Epithelial cell of proximal tubule (primary cell): Measurements from ENCODE around the gene OXT. TPM values are rescaled to one million over a fixed set of nuclear protein-coding genes. Genes with fewer than 3 reads are reported as not detected.

Source experiments
- DNase-seq: peaks from one replicate; pipeline ENCODE4 v3.0.0-alpha.2; 2011; ENCODE audit warnings: low read depth
- H3K4me3 ChIP-seq: 2 replicates; pipeline ENCODE4 v1.5.1; 2011; ENCODE audit warnings: low read depth, mild to moderate bottlenecking, low read length
- CTCF ChIP-seq: conservative IDR thresholded peaks from 2 replicates; pipeline ENCODE4 v1.5.1; 2012; ENCODE audit warnings: low read depth, mild to moderate bottlenecking, low read length
- total RNA-seq: library from RNA; depleted of rRNA; stranded (reverse); fragments of >200 nt; gene quantifications from 2 replicates; pipeline ENCODE4 v1.2.3, GENCODE V29; 2015

OXT gene
- total RNA-seq, 1 donor from 2014 or later: not detected

DNA sequence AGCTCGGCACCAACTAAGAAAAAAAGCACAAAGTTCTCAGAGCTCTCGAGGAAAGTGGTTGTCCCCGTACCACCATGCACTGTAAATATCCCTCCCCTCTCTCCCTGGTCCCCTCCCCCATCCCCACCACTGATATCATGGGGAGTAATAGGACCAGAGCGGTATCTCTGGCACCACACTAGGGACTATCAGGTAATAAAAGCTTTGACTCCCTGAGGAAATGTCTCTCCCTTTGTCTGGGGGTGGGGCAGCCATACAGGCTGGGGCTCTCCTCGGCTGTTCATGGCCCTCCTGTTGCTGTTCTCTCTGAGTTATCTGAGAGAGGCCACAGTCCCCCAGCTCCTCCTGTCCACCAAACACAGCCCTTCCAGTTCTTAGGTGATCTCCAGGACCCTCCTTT lies 33.0 kb upstream of the OXT start:
- TF ChIP-seq CTCF: no peak
- no peak for DNase-seq
- H3K4me3 ChIP-seq: no peak overlapping the region

GRCh38 chr20:3039426-3039825 lies 32.0 kb upstream of the OXT start:
- no peak for TF ChIP-seq CTCF
- DNase-seq: no peak
- H3K4me3 ChIP-seq: no peak overlapping the region

DNA sequence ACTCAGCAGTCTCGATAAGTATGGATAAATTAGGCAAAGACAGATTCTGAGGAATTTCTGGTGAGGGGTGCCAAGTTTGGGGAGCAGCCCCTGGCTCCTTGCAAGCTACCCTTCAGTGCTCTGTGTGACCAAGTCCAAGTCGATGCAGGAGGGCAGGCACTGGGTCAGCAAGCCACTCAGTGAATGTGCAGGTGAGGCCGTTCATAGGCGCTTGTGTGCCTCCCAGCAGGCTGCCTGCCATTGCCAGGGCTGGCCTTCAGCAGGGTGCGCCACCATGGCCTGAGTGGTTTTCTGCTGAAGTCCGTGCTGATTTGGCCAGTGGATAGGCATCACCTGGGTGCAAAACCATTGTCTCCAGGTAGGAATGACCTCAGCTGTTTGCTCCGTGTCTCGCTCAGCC lies 31.3 kb upstream of the OXT start:
- H3K4me3 ChIP-seq: no peak overlapping the region
- no peak for DNase-seq
- TF ChIP-seq CTCF: no peak

DNA sequence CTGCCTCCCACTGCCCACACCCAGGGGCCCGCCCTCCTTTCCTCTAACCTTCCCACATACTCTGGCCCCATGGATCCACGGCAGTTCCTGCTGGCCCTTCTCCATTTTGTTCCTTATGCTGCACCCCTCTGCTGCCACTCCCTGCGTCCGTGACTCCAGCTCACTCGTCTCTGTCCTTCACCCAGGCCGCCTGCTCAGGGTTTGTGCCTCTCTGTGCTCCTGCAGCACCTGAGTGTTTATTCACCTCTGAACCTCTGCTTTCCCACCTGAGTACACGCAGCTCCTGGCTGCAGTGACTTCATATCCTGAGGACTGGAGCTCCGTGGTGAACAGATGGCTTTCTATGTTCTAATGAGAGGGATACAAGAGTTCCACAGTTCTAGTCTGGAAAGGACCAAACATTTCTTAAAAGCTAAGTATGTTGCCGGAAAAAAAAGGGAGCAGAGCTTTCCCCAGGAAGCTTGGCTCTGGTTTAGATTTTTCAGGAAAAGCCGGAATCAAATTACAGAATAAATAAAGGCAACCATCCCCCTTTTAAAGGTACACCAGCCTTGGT lies 29.5 kb upstream of the OXT start:
- no peak for DNase-seq
- H3K4me3 ChIP-seq: peak overlapping the region; percentile 26

DNA sequence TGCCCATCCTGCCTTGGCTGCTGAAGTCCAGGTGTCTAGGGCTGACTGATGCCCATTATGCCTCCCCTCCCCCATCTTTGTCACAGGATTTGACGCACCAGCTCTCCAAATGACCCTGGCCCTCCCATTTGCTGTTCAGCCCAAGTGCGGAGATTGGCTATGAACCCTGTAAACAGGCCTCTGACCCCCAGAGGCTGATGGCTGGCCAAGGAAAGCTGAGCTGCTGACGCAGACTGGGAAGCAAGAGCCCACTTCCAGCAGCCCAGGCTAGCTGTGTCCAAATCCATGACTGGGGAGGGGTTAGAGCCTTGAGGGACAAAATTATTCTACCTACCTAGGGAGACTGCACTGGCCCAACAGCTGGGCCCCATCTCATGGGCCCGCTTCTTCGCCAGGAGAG lies 28.8 kb upstream of the OXT start:
- TF ChIP-seq CTCF: no peak
- no peak overlapping the region for H3K4me3 ChIP-seq
- DNase-seq: no peak

More for the DNA sequence above, 29.5 kb upstream of the OXT start:
- no peak for TF ChIP-seq CTCF

GRCh38 chr20:3043322-3043721 lies 28.1 kb upstream of the OXT start, which contains the start of gene GNRH2:
Gene GNRH2 (plus strand): TSS chr20:3043622. CDS start chr20:3044415, 793 bp downstream.
- no peak for TF ChIP-seq CTCF
- no peak for DNase-seq
- H3K4me3 ChIP-seq: no peak within 1 kb of the TSS

- no peak for DNase-seq
- no peak for TF ChIP-seq CTCF
Observed at GRCh38 chr20:3044336-3044965, 27.0 kb upstream of the OXT start.

More at GRCh38 chr20:3044336-3044965, 27.0 kb upstream of the OXT start:
- no peak overlapping the region for H3K4me3 ChIP-seq
